Smooth muscle cell of trachea (primary cell): ENCODE data around the gene GNGT2. TPM values are rescaled to one million over a fixed set of nuclear protein-coding genes. Genes with fewer than 3 reads are reported as not detected.

Source experiments
- total RNA-seq: library from RNA; depleted of rRNA; stranded (reverse); fragments of >200 nt; gene quantifications from 2 replicates; pipeline ENCODE4 v1.2.1, GENCODE V29; 2014

GNGT2 gene
- not detected in 2 replicates for total RNA-seq

DNA sequence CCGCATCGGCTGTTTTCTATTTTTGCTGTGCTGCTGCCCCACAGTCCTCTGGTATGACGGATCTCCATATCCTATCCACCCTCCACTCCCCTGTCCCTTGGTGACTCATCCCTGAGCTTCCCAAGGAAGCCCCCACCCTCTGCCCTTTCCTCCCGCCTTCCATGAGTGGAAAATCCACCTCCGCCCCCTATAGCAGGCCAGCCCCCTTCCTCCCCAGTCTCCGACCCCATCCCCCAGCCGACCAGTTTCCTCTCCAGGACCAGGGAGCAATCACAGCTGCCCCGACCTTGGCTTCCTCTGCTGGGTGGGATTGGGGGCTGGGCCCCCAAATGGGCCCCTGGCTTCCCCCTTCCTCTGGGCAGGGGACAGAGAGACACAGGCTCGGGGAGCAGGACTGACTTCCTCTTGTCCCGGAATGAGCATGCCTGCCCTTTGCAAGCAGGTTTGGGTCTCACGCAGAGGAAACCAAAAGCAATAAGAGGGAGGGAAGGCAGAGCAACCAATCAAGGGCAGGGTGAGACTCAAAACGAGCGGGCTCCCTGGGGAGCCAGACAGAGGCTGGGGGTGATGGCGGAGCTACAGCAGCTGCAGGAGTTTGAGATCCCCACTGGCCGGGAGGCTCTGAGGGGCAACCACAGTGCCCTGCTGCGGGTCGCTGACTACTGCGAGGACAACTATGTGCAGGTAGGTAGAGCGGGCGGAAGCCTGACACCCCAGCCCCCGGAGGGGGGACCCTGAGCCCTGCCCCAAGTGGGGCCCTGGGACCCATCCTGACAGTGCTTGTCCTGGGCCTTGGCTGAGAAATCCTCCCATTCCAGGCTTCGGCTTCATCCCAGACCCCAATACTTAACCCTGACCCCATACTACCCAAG is at the start of gene GNGT2, which contains the start of gene ABI3:
Gene GNGT2, minus strand, starts transcription at position 417 of the 872 bp plus-strand sequence. CDS start 3,152 bp downstream, outside the sequence.
Gene ABI3, plus strand, starts transcription at position 550 of the 872 bp plus-strand sequence. Its CDS starts 18 bp downstream, at position 568.

DNA sequence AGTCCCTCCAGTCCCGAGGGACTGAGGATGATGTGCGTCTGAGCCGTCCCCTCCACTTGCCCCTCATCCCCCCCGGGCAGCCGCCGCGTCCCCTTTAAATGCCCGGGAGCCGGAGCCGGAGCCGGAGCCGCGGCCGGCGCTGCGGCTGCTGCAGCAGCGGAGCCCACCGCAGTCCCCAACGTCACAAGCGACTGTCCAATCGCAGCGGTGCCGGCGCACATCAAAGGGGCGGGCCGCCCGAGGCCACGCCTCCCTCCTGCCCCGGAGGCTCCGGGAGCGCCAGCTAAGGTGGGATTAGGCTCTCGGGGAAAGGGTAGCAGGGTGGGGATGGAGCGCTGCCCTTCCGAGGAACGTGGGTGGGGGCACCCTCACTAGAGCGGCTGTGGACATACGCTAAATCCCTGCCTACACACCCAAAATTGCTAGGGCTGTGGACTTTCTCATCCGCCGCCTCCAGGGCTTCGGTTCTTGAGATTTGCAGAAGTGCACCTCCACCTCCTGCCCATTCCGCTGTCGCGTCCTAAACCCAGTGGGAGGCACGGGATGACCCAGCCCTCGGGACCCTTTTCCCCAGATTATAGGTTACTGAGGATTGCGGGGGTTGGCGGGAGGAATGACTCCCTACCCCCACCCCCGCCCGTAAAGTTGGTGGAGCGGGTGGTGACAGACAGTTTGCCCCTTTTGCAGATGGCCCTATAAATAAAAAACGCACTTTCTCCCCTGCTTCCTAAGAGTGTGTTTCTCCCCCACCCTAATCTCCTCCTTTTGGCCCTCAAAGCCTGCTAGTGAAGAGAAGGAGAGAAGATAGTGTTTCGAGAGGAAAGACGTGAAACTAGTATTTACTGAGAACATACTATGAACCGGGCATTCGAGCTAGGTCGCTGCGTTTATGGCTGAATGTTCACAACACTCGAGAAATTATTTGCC is 20.5 kb upstream of the GNGT2 start, which contains the start of gene PHOSPHO1:
Gene PHOSPHO1, minus strand, starts transcription at position 152 of the 927 bp plus-strand sequence. CDS start 4,096 bp downstream, outside the sequence.

Other genes starting within 250 kb of the GNGT2 start
- gene GIP, start 242.0 kb downstream of the GNGT2 start, total RNA-seq: 0.33 TPM in 1 of 2 replicates, not detected in the other
- gene IGF2BP1, start 213.2 kb downstream of the GNGT2 start, total RNA-seq: 2.6 and 3.3 TPM in 2 replicates
- not detected in 2 replicates for gene B4GALNT2, start 77.8 kb downstream of the GNGT2 start, total RNA-seq
- gene ABI3, start 133 bp upstream of the GNGT2 start, total RNA-seq: 0.17 TPM in 1 of 2 replicates, not detected in the other
- gene PHOSPHO1, start 20.2 kb upstream of the GNGT2 start, total RNA-seq: 0.15 and 0.33 TPM in 2 replicates
- gene ZNF652, start 151.7 kb upstream of the GNGT2 start, total RNA-seq: 7.3 and 8.3 TPM in 2 replicates
- gene PHB1, start 204.3 kb upstream of the GNGT2 start, total RNA-seq: 104 and 173 TPM in 2 replicates